ENCODE data around the gene MYBL2.
"Not testable (repeated sequence)": the region's sequence is repeated elsewhere in the genome, so short reads cannot be mapped to it uniquely, and the experiment has no call there.

The MYBL2 gene

GRCh38 chr20:43666376-43667328 lies at the start of gene MYBL2:
MYBL2 (plus strand) TSS chr20:43667114; CDS start chr20:43667284, 170 bp downstream.
- no peak for DNase-seq (ENCODE audit: low read depth, low spot score)

GRCh38 chr20:43631598-43631997 lies 35.3 kb upstream of the MYBL2 start:
- DNase-seq (ENCODE audit: low read depth, low spot score) = no peak

GRCh38 chr20:43636429-43636828 lies 30.5 kb upstream of the MYBL2 start:
- no peak for DNase-seq (ENCODE audit: low read depth, low spot score)

GRCh38 chr20:43642548-43642947 lies 24.4 kb upstream of the MYBL2 start:
- DNase-seq (ENCODE audit: low read depth, low spot score) = no peak

GRCh38 chr20:43650997-43651525 lies 15.9 kb upstream of the MYBL2 start:
- DNase-seq (ENCODE audit: low read depth, low spot score) = no peak

GRCh38 chr20:43651650-43652184 lies 15.2 kb upstream of the MYBL2 start:
- DNase-seq (ENCODE audit: low read depth, low spot score) = not testable (repeated sequence)

GRCh38 chr20:43653966-43654365 lies 12.9 kb upstream of the MYBL2 start:
- no peak for DNase-seq (ENCODE audit: low read depth, low spot score)

GRCh38 chr20:43655176-43655575 lies 11.7 kb upstream of the MYBL2 start:
- DNase-seq (ENCODE audit: low read depth, low spot score) = not testable (repeated sequence)

GRCh38 chr20:43655937-43656336 lies 11.0 kb upstream of the MYBL2 start:
- no peak for DNase-seq (ENCODE audit: low read depth, low spot score)

- DNase-seq (ENCODE audit: low read depth, low spot score) = no peak
Observed at GRCh38 chr20:43658069-43658722, 8.7 kb upstream of the MYBL2 start.

- no peak for DNase-seq (ENCODE audit: low read depth, low spot score)
Observed at GRCh38 chr20:43658723-43659419, 8.0 kb upstream of the MYBL2 start.

- DNase-seq (ENCODE audit: low read depth, low spot score) = no peak
Observed at GRCh38 chr20:43662943-43663655, 3.8 kb upstream of the MYBL2 start.

GRCh38 chr20:43665466-43666176 lies 1.3 kb upstream of the MYBL2 start:
- no peak for DNase-seq (ENCODE audit: low read depth, low spot score)

GRCh38 chr20:43667341-43668132 lies 623 bp downstream of the MYBL2 start:
- DNase-seq (ENCODE audit: low read depth, low spot score) = no peak

GRCh38 chr20:43669332-43669731 lies 2.4 kb downstream of the MYBL2 start:
- DNase-seq (ENCODE audit: low read depth, low spot score) = no peak

GRCh38 chr20:43670423-43670822 lies 3.5 kb downstream of the MYBL2 start:
- no peak for DNase-seq (ENCODE audit: low read depth, low spot score)

- DNase-seq (ENCODE audit: low read depth, low spot score) = no peak
Observed at GRCh38 chr20:43676368-43676767, 9.5 kb downstream of the MYBL2 start.

GRCh38 chr20:43680981-43681380 lies 14.1 kb downstream of the MYBL2 start:
- DNase-seq (ENCODE audit: low read depth, low spot score) = no peak

- no peak for DNase-seq (ENCODE audit: low read depth, low spot score)
Observed at GRCh38 chr20:43681468-43681942, 14.6 kb downstream of the MYBL2 start.

All from smooth muscle cell of the brain vasculature (primary cell).